Mesenchymal stem cell (in vitro differentiated cells and primary cell): ENCODE results near the gene ATPAF1.

Source experiments
- DNase-seq: peaks from one replicate; pipeline ENCODE4 v3.0.0-alpha.2; 2013
- H2AFZ ChIP-seq: one replicate; pipeline ENCODE4 v1.6.1; 2013; ENCODE audit warnings: low read depth, mild to moderate bottlenecking, control low read depth, inconsistent platforms, low read length, moderate library complexity
- H2AK5ac ChIP-seq: 2 replicates; pipeline ENCODE4 v1.6.1; 2013; ENCODE audit warnings: low read length, moderate library complexity, mild to moderate bottlenecking, inconsistent platforms; ENCODE audit not compliant: severe bottlenecking
- H2BK120ac ChIP-seq: one replicate; pipeline ENCODE4 v1.6.1; 2013; ENCODE audit warnings: low read depth, mild to moderate bottlenecking, inconsistent platforms, low read length, moderate library complexity
- H2BK12ac ChIP-seq, 2 experiments: one replicate each; pipeline ENCODE4 v1.6.1; 2013; ENCODE audit warnings: inconsistent platforms in 2 of 2, low read length in 2 of 2, mild to moderate bottlenecking in 2 of 2, moderate library complexity in 2 of 2, control low read depth in 1 of 2
- H2BK15ac ChIP-seq: one replicate; pipeline ENCODE4 v1.6.1; 2013; ENCODE audit warnings: mild to moderate bottlenecking, low read depth, inconsistent platforms; ENCODE audit not compliant: poor library complexity, severe bottlenecking
- H2BK5ac ChIP-seq: 2 replicates; pipeline ENCODE4 v1.6.1; 2013; ENCODE audit warnings: low read depth, mild to moderate bottlenecking, low read length, control low read depth, inconsistent platforms; ENCODE audit not compliant: poor library complexity, severe bottlenecking
- H3K14ac ChIP-seq, 2 experiments: one replicate each; pipeline ENCODE4 v1.6.1; 2013; ENCODE audit warnings: inconsistent platforms in 2 of 2, low read length in 2 of 2, control low read depth in 1 of 2, mild to moderate bottlenecking in 1 of 2, moderate library complexity in 1 of 2
- H3K18ac ChIP-seq, 2 experiments: one replicate each; pipeline ENCODE4 v1.6.1; 2013; ENCODE audit warnings: inconsistent platforms in 2 of 2, low read length in 2 of 2, control low read depth in 1 of 2, low read depth in 1 of 2, mild to moderate bottlenecking in 1 of 2
- H3K23ac ChIP-seq, 2 experiments: one replicate each; pipeline ENCODE4 v1.6.1; 2013; ENCODE audit warnings: inconsistent platforms in 2 of 2, low read length in 2 of 2, mild to moderate bottlenecking in 2 of 2, moderate library complexity in 2 of 2, control low read depth in 1 of 2
- H3K27ac ChIP-seq: 2 replicates; pipeline ENCODE4 v1.5.1; 2013; ENCODE audit warnings: mild to moderate bottlenecking, moderate library complexity, low read length, control low read depth, inconsistent platforms; ENCODE audit not compliant: poor library complexity, severe bottlenecking
- H3K27me3 ChIP-seq, 2 experiments: 2 replicates each; pipeline versions ENCODE4 v1.6.1 to v1.7.0; 2013; ENCODE audit warnings: low read length in 2 of 2, mild to moderate bottlenecking in 2 of 2, moderate library complexity in 2 of 2, control low read depth in 1 of 2, inconsistent platforms in 1 of 2; ENCODE audit not compliant: control insufficient read depth in 1 of 2, insufficient read depth in 1 of 2
- H3K36me3 ChIP-seq, 2 experiments: 2 replicates each; pipeline versions ENCODE4 v1.6.1 to v1.7.0; 2013; ENCODE audit warnings: low read length in 2 of 2, control low read depth in 1 of 2, inconsistent platforms in 1 of 2, low read depth in 1 of 2, mild to moderate bottlenecking in 1 of 2; ENCODE audit not compliant: insufficient read depth in 2 of 2, control insufficient read depth in 1 of 2
- H3K4ac ChIP-seq, 2 experiments: one replicate each; pipeline ENCODE4 v1.6.1; 2013; ENCODE audit warnings: inconsistent platforms in 2 of 2, low read length in 2 of 2, mild to moderate bottlenecking in 2 of 2, moderate library complexity in 2 of 2, control low read depth in 1 of 2, low read depth in 1 of 2
- H3K4me1 ChIP-seq: 2 replicates; pipeline ENCODE4 v1.6.1; 2013; ENCODE audit warnings: low read depth, low read length, control low read depth; ENCODE audit not compliant: control insufficient read depth, insufficient read depth
- H3K4me2 ChIP-seq: 2 replicates; pipeline ENCODE4 v1.6.1; 2013; ENCODE audit warnings: low read length, mild to moderate bottlenecking, inconsistent platforms; ENCODE audit not compliant: poor library complexity, severe bottlenecking
- H3K4me3 ChIP-seq, 2 experiments: 2 replicates each; pipeline versions ENCODE4 v1.5.1 to v1.7.0; 2013; ENCODE audit warnings: low read length in 2 of 2, mild to moderate bottlenecking in 2 of 2, control low read depth in 1 of 2, low read depth in 1 of 2; ENCODE audit not compliant: insufficient read depth in 1 of 2
- H3K79me1 ChIP-seq: replicated peaks from 2 replicates; pipeline ENCODE4 v1.6.1; 2013; ENCODE audit warnings: mild to moderate bottlenecking, control low read depth, low read length, inconsistent platforms; ENCODE audit not compliant: poor library complexity, severe bottlenecking
- H3K9ac ChIP-seq: 2 replicates; pipeline ENCODE4 v1.7.0; 2013; ENCODE audit warnings: mild to moderate bottlenecking, low read length, moderate library complexity
- H3K9me3 ChIP-seq: 2 replicates; pipeline ENCODE4 v1.7.0; 2013; ENCODE audit warnings: mild to moderate bottlenecking, low read length; ENCODE audit not compliant: control insufficient read depth
- H4K8ac ChIP-seq: one replicate; pipeline ENCODE4 v1.6.1; 2013; ENCODE audit warnings: inconsistent platforms, mild to moderate bottlenecking, low read length, moderate library complexity
- H4K91ac ChIP-seq: one replicate; pipeline ENCODE4 v1.6.1; 2013; ENCODE audit warnings: mild to moderate bottlenecking, low read length, inconsistent platforms
- WGBS: methylation state at CpG from one replicate; pipeline ENCODE4 v1.1.7; 2013; ENCODE audit warnings: mixed read lengths; 5-methylcytosine and 5-hydroxymethylcytosine counted together

ATPAF1 gene

GRCh38 chr1:46619656-46620258 lies 48.4 kb downstream of the ATPAF1 start:
- H3K4me3 ChIP-seq, result no peak overlapping the region
- no peak overlapping the region for H3K27ac ChIP-seq
- no peak overlapping the region for H2BK5ac ChIP-seq
- H2BK120ac ChIP-seq, result no peak overlapping the region
- H3K4ac ChIP-seq, result no peak overlapping the region
- H2BK15ac ChIP-seq, result no peak overlapping the region
- no peak overlapping the region for H4K91ac ChIP-seq
- peaks cover 18% of the 10 kb centered on the region for H3K4me1 ChIP-seq
- H4K8ac ChIP-seq, result no peak overlapping the region
- no peak overlapping the region for H3K4me2 ChIP-seq
- no peak for DNase-seq
- H3K23ac ChIP-seq, result no peak overlapping the region
- no peak overlapping the region for H2AFZ ChIP-seq
- no peak overlapping the region for H2BK12ac ChIP-seq
- H3K36me3 ChIP-seq, result no peaks in the 10 kb centered on the region
- H3K9me3 ChIP-seq, result no peaks in the 10 kb centered on the region
- no peak overlapping the region for H3K18ac ChIP-seq
- no peak overlapping the region for H3K9ac ChIP-seq
- WGBS, result 94% methylated on average over 5 of the region's 5 CpGs
- peaks cover 4 to 13% of the 10 kb centered on the region in 2 experiments for H3K27me3 ChIP-seq
- no peak overlapping the region for H2AK5ac ChIP-seq
- H3K79me1 ChIP-seq, result peaks cover 8% of the 10 kb centered on the region
- no peak overlapping the region for H3K14ac ChIP-seq

- Histone ChIP-seq H4K91ac (no peak overlapping the region), H3K9ac (no peak overlapping the region), H3K4me1 (peaks cover 23% of the 10 kb centered on the region), H3K27ac (no peak overlapping the region), H3K36me3 (no peaks in the 10 kb centered on the region), H2BK12ac (no peak overlapping the region), H3K79me1 (peaks cover 12% of the 10 kb centered on the region), H4K8ac (no peak overlapping the region), H2BK5ac (no peak overlapping the region), H3K4ac (no peak overlapping the region), H3K4me3 (no peak overlapping the region), H2BK120ac (no peak overlapping the region), H3K14ac (no peak overlapping the region), H3K4me2 (no peak overlapping the region), H2AFZ (no peak overlapping the region), H3K23ac (no peak overlapping the region), H2AK5ac (no peak overlapping the region), H2BK15ac (no peak overlapping the region), H3K18ac (no peak overlapping the region), H3K9me3 (no peaks in the 10 kb centered on the region), H3K27me3 (peaks cover 4 to 13% of the 10 kb centered on the region in 2 experiments)
- no peak for DNase-seq
- 82% methylated on average over 2 of the region's 4 CpGs for WGBS
These were observed 49.3 kb downstream of the ATPAF1 start for GRCh38 chr1:46618754-46619415.

GRCh38 chr1:46617833-46618232 lies 50.3 kb downstream of the ATPAF1 start:
- no peak overlapping the region for H3K27ac ChIP-seq
- H3K4ac ChIP-seq, result no peak overlapping the region
- H3K4me1 ChIP-seq, result peaks cover 31% of the 10 kb centered on the region
- H3K36me3 ChIP-seq, result peaks cover 2 to 4% of the 10 kb centered on the region in 2 experiments
- no peak overlapping the region for H3K9ac ChIP-seq
- no peak overlapping the region for H2BK5ac ChIP-seq
- H2AFZ ChIP-seq, result no peak overlapping the region
- no peak overlapping the region for H3K14ac ChIP-seq
- no peak overlapping the region for H4K8ac ChIP-seq
- DNase-seq, result no peak
- no peak overlapping the region for H3K18ac ChIP-seq
- no peaks in the 10 kb centered on the region for H3K9me3 ChIP-seq
- no peak overlapping the region for H3K4me2 ChIP-seq
- H2BK15ac ChIP-seq, result no peak overlapping the region
- peaks cover 4 to 13% of the 10 kb centered on the region in 2 experiments for H3K27me3 ChIP-seq
- no peak overlapping the region for H2AK5ac ChIP-seq
- H3K79me1 ChIP-seq, result peaks cover 19% of the 10 kb centered on the region
- H3K4me3 ChIP-seq, result no peak overlapping the region
- no peak overlapping the region for H4K91ac ChIP-seq
- 88% methylated on average over 1 of the region's 3 CpGs for WGBS
- H3K23ac ChIP-seq, result no peak overlapping the region
- H2BK120ac ChIP-seq, result no peak overlapping the region
- H2BK12ac ChIP-seq, result no peak overlapping the region

GRCh38 chr1:46617108-46617800 lies 50.9 kb downstream of the ATPAF1 start:
- no peak overlapping the region for H2BK5ac ChIP-seq
- peaks cover 6 to 7% of the 10 kb centered on the region in 2 experiments for H3K36me3 ChIP-seq
- peak overlapping the region; percentile 8 for H4K8ac ChIP-seq
- H3K23ac ChIP-seq, result no peak overlapping the region
- H3K27me3 ChIP-seq, result peaks cover 4 to 13% of the 10 kb centered on the region in 2 experiments
- H3K79me1 ChIP-seq, result peaks cover 22% of the 10 kb centered on the region
- H3K4me1 ChIP-seq, result peaks cover 32% of the 10 kb centered on the region
- no peaks in the 10 kb centered on the region for H3K9me3 ChIP-seq
- H4K91ac ChIP-seq, result no peak overlapping the region
- H2BK12ac ChIP-seq, result no peak overlapping the region
- peak overlapping the region; percentile 75 for H2AFZ ChIP-seq
- DNase-seq, result no peak
- H3K18ac ChIP-seq, result peak overlapping the region in 1 of 2 experiments; percentile 18
- WGBS, result 59% methylated on average over 7 of the region's 10 CpGs
- H2AK5ac ChIP-seq, result no peak overlapping the region
- H3K4ac ChIP-seq, result peak overlapping the region in 1 of 2 experiments; percentile 47
- no peak overlapping the region for H3K14ac ChIP-seq
- peak overlapping the region; percentile 93 for H3K9ac ChIP-seq
- H2BK15ac ChIP-seq, result peak overlapping the region; percentile 26
- H3K4me3 ChIP-seq, result peak overlapping the region; percentile 83 to 93
- H3K4me2 ChIP-seq, result peak overlapping the region; percentile 77
- H2BK120ac ChIP-seq, result no peak overlapping the region
- H3K27ac ChIP-seq, result peak overlapping the region; percentile 24
